ENCODE measurements around the gene GRIN2A.

Gene GRIN2A

DNA sequence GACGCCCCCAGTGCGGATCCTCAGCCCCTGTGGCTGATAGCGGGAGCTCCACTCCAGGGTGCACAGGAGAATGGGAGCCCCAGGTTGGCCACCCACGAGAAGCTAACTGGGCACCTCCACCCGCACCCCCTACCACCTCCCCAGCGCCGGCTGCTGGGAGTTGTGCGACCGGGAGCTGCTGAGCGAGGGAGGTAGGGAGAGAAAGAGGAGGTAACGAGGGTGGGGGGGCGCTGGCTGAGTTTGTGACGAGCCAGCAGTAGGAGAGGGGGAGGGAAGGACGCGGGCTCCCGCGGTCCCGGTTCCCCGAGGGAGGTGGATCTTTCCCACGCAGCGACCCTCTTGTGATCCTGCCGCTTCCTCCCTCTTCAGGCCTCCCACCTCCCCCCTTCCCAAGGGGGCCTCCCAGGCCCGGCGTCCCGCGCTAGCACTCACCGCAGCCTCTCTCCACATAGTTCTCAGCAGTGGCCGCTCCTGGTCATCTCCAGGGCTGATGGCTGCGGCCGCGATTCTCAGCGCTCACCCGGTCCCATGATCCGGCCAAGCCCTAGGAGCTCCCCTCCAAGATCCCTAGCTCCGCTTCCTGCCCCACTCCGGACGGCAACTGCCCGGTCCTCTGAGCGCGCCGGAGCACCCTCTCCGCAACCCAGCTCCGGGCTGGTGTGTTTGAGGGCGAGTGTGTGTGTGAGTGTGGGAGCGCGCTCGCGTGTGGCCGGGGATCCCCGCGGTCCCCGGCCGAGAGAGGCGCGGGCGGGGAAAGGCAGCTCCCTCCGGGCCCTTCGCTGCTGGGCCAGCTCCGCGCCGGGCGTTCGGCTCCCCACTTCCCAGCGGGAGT lies at the start of gene GRIN2A:
Gene GRIN2A (minus strand): TSS at position 207 of the 832 bp plus-strand sequence. CDS start 2,017 bp downstream, outside the sequence.
- no peak for DNase-seq (ENCODE audit: low read depth in 4 of 4, low spot score in 1 of 4)

DNA sequence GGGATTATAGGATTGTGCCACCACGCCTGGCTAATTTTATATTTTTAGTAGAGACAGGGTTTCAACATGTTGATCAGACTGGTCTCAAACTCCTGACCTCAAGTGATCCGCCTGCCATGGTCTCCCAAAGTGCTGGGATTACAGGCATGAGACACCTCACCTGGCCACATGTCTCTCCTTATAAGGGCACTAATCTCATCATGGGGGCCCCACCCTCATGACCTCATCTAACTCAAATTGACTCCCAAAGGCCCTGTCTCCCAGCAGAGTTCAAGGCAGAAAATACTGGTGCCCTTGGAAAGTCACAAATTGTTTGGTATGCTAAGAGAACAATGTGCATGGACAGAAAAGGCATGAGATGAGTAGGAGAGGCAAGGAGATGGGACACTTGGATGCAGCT lies 49.3 kb upstream of the GRIN2A start:
- DNase-seq (ENCODE audit: low read depth in 4 of 4, low spot score in 1 of 4), result no peak

DNA sequence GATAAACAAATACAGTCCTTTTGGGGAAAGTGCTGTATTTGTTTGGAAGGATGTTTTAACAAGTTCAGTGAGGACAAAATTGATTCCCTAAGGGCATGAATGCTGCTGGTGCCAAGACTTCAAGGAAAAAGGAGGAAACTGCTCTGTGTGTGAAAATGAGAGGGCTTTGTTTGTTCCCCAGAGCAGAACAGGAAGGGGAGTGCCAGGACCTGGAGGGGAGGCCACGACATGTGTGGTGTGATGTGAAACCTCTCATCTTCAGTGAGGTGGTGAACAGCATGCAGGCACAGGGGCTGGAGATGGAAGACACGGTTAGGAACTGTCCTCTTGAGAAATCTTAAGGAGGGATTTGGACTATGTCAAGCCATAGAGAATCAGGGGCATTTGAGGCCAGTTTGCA lies 46.6 kb upstream of the GRIN2A start:
- DNase-seq (ENCODE audit: low read depth in 4 of 4, low spot score in 1 of 4), result no peak

DNA sequence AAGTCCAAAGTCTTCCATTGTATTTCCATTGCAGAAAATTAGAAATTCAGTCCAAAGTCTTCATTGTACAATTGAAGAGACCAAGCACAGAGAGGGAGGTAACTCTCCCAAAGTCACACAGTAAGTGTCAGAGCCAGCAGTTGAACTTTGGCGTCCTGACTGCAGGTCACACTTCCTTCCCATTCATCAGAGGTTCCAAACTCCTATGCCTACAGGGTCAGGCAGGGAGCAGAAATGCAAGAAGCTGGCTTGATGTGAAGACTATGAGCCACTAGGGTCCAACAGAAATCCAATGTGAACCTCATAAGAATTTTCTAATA lies 44.7 kb upstream of the GRIN2A start:
- DNase-seq (ENCODE audit: low read depth in 4 of 4, low spot score in 1 of 4), result no peak

DNA sequence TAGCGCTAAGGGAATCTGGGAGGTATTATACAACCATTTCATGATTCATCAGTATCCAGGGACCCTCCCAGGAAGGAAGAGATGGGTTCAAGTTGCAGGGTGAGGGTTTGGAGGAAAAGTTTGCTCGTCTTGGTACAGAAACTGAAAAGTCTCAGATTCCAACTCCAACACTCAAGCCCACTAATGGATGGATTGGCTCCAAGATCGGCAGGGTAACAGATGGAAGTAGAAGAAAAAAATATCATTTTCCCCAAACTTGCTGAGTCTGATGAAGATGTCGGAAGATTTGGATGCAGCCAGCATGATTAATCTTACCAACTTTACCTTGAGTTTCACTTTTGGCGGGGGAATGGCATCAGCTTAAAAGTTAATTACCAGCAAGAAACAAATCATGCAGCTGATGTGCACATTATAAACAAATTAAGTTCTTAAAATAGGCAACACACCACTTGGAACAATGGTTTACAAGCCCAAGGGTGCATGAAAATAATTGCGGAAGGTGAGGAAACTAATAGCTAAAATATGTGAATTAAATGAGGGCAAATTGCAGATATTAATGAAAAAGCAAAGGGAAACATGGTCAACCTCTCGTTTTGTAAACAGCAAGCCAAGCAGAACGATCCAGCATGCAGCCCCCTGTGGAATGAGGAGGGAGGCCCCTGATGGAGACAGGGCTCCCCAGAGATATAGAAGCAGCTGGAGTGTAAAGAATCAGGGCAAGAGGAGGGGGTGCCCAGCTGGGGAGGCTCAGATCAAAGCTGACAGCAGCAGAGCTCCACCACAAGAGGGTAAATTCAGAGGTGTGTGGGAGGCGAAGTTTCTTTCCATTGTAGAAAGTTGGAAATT lies 44.1 kb upstream of the GRIN2A start:
- no peak for DNase-seq (ENCODE audit: low read depth in 4 of 4, low spot score in 1 of 4)

DNA sequence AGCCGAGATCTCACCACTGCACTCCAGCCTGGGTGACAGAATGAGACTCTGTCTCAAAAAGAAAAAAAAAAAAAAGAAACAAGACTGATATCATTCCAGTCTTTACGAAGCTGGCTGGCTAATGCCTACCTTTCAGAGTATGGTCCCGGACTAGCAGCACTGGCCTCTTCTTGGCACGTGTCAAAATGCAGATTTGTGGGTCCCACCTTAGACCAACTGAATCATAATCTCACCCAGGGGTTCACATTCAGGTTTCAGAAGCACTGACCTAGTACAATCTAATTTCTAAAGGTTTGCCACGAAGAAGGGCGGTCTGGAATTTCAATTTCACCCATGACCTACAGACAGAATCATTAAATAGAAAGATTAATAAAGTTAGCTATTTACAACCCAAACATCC lies 43.4 kb upstream of the GRIN2A start:
- no peak for DNase-seq (ENCODE audit: low read depth in 4 of 4, low spot score in 1 of 4)

DNA sequence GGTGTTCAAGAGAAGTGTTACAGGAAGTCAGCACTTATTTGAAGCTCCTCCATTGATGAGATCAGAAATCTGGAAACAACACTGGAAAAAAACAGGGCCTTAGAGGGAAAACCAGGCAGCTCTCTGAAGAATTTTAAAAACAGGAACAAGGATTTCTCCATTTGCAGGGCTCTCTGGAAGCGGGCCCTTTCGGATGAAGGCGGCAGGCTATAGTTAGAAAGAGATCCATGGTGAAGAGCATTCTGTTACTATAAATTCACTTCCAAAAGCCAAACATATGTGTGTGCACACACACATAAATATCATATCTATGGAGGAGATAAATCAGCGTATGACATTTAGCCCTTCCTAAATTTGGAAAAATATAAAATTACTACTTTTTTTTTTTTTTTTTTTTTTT lies 42.6 kb upstream of the GRIN2A start:
- DNase-seq (ENCODE audit: low read depth in 4 of 4, low spot score in 1 of 4), result no peak

DNA sequence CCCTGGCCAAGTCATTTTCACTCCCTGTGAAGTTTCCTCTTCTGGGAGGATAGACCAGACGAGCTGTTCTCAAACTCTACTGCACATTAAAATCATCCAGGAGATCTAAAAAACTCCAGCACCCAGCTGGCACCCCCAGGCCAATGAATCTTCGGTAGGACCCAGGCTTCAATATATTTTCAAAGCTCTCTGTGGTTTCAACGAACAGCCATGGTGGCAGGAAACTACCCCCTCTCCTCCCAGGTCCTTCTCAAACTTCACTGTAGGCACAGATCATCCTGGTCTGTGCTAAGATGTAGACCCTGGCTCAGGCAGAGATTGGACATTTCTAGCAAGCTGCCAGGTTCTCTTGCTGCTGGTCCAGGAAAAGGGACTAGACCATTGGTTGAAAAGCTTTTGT lies 38.7 kb upstream of the GRIN2A start:
- no peak for DNase-seq (ENCODE audit: low read depth in 4 of 4, low spot score in 1 of 4)

DNA sequence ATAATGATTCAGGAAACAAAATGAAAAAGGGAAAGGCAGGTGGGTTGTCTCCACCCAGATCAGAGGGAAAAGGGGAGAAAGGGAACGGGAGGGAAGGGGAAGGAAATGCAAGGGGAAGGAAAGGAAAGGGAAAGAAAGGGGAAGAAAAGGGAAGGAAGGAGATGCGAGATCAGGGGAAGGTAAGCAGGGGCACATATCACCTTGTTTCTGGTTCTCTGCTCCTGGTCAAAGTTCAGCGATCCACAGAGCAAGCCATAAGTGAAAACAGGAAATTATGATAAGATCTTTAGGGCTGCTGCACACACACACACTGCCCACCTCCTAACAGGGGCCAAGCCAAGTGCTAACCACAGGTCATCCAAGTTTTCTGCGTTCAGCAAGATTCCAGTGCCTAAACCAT lies 37.5 kb upstream of the GRIN2A start:
- no peak for DNase-seq (ENCODE audit: low read depth in 4 of 4, low spot score in 1 of 4)

DNA sequence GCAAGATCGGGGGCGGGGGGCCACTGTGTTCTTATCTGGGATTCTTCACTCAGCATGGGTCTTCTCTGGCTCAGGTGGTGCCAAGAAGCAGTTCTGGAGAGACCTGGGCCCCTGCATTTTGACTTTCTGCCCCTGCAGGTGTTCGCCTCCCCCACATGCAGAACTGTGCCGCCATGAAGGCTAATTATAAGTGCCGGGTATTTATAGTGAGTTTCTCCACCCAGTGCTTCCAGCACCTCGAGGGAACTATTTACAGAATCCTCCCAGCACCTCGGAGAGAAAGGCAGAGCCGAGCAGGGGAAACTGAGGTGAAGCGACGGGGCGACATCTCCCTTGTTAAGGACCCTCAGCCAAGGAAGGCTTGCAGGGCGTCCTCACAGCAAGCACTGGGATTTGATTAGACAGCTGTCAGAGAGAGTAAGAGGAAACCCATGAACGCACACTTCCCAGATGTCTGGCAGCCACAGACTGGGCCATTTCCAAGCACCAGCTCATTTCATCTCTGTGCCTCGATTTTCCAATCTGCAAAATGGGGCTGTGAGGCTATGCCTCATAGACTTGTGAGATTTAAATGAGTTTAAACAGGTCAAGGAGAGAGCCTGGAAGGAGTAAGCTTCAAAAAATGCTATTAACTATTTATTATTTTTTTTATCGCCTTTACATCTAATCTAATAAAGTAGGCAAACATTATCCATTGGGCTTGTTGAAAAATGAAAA lies 36.4 kb upstream of the GRIN2A start:
- DNase-seq (ENCODE audit: low read depth in 4 of 4, low spot score in 1 of 4), result no peak

DNA sequence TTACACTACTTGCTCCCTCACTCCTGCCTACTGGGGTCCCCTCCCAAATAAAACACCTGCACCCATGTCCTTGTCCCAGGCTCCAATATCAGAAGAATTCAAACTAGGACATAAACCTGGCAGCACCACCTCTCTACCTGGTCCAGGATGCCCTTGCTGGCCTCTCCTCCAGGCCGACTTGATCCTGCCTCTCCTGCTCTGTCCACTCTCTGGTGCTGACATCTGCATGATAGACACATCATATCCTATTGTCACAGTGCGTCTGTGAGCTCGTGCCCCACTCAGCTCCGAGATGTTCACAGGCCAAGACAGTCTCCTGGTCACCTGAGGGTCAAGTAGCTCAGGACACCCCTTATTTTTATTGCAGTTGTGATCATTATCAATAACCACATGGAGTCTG lies 31.5 kb upstream of the GRIN2A start:
- no peak for DNase-seq (ENCODE audit: low read depth in 4 of 4, low spot score in 1 of 4)

DNA sequence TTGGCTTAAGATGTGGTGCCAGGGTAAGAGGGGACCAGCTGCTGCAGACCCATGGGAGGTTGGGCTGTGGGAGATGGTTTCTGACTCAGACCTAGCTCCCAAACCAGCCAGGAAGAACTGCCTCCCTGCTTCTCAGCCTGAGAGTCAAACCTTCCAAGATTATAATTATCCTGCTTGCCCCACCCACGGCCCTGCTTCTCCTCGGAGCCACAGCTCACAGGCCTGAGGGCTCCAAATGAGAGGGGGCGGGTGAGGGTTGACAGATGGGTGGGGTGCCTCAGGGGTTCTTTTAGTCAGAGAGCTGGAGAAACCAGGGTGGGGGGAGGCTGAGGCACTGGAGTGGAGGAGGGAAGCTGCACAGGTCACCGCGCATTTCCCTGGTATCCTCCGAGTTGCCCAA lies 28.7 kb upstream of the GRIN2A start:
- DNase-seq (ENCODE audit: low read depth in 4 of 4, low spot score in 1 of 4), result no peak

DNA sequence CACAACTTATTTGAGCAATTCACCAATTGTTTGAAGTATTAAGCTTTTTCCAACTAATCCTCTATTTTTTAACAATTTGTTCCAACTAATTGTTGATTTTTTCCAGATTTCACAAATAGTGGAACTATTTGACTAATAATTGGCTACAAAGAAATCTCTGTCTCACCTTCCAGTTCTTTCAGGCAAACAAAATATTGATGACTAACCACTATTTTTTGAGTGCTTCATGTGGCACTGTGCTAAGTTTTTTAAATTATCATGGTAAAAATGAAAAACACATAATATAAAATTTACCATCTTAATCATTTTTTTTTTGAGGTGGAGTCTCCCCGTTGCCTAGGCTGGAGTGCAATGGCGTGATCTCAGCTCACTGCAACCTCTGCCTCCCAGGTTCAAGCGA lies 24.6 kb upstream of the GRIN2A start:
- no peak for DNase-seq (ENCODE audit: low read depth in 4 of 4, low spot score in 1 of 4)

DNA sequence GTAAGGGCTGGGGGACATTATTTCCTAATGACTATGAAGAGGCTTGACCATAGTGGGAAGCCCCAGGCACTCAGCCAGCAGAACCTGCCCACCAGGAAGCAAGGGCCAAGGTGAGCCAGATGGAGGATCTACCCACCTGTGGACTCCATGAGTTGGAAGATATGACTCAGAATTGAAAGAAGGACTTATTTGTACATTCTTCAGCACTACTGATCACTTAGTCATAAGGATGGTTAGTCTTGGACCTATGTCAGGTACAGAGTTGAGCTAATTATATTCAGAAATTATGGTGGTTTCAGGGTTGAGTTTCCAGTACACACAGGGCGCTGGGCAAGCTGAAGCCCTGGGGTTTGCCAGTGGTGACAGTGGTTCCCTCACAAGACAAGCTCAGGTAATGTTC lies 24.0 kb upstream of the GRIN2A start:
- no peak for DNase-seq (ENCODE audit: low read depth in 4 of 4, low spot score in 1 of 4)

DNA sequence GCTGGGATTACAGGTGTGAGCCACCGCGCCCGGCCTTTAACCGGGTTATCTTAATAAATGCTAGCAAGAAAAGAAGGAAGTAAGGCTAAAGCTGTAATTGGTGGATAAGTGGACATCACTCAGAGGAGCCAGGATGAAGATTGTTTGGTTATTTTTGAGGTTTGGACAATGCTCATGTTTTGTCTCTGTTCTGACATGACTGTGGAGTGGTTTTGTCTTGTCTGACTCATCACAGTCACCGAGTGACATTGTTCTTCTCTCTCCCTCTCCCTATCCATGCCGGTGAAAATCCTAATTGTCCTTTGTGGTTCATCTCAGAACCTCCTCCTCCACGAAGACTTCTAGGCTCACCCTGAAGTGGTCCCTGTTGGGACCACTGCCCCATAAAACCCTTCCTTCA lies 23.5 kb upstream of the GRIN2A start:
- DNase-seq (ENCODE audit: low read depth in 4 of 4, low spot score in 1 of 4), result no peak

DNA sequence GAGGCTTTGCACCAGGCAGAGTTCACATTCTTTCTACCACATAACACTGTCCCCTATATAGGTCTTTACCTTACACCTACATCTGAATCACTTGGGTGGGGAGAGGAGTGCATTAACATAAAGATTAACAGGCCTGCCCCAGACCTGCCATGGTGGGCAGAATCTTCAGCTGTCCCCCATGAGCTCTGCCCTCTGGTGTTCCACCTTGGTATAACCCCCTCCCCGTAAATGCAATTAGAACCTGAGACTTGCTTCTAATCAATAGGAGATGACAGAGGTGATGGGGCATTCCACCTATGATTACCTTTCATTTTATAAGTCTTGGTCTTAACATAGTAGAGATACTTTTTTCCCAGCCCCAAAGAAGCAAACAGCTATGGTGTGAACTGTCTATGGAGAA lies 20.4 kb upstream of the GRIN2A start:
- DNase-seq (ENCODE audit: low read depth in 4 of 4, low spot score in 1 of 4), result no peak

DNA sequence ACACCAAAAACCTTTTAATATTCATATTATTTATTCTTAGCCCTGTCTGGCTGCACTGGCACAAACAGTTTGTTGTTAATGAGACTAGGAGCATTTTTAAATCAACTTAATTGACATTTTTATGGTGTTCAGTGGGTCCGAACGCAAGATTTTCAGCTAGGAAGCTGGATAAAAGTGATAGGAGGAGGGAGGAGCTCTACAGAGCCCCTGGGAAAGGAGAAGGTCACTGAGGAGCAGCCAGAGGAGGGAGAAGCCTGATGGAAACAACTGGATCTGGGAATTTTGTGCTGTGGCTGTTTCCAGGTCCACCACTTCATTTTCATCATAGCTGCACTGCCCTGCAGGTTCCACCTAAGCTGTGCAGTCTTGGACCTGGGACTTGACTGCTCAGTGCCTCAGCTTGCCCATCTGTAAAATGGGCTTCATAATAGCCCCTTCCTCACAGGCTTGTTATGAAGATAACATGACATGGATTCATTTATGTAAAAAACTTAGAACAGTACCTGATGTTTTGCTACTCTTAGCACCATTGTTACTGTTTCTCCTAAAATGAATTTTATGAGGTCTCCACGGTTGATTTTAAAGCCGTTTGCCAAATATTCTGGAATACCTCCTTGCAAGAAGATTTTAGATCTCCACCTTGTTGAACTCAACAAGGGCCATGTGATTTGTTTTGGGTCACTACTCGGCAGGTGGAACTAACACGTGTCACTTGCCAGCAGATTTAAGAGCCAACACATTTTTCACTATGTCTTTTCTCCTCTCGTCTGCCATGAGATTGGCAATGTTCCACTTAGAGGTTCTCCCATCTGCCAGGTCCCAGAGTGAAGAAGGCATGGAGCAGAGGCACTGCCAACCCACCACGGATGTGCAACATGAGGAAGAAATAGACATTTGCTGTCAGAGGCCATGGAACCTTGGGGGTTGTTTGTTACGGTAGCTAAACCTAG lies 18.7 kb upstream of the GRIN2A start:
- no peak for DNase-seq (ENCODE audit: low read depth in 4 of 4, low spot score in 1 of 4)

DNA sequence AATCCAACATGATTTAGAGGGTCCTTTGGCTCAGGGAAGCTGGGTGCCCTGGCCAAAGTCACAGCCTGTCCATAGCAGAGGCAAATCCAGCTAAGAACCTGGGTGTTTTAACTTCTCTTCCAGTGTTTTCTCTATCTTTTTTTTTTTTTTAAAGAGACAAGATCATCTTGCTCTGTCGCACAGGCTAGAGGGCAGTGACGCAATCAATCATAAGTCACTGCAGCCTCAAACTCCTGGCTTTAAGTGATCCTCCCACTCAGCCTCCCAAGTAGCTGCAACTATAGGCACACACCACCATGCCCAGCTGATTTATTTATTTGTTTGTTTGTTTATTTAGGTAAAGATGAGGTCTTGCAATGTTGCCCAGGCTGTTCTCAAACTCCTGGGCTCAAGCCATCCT lies 14.8 kb upstream of the GRIN2A start:
- DNase-seq (ENCODE audit: low read depth in 4 of 4, low spot score in 1 of 4), result no peak

DNA sequence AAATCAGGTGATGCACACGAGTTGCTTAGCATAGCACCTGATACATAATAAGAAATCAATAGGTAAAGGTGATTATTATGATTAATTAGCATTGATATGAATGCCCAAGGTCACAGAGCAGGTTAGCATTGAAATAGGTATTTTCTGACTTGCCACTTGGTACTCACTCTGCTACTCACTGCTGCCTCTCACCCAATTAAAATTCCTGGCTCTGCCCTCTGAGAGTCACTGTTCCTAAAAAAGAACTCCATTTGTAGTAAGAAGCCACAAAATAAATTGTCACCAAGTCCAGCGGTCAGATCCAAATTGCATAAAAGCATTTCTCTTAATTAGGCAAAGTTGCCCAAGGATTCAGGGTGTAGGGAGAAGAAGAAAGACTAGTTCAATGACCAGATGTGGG lies 8.9 kb upstream of the GRIN2A start:
- DNase-seq (ENCODE audit: low read depth in 4 of 4, low spot score in 1 of 4), result no peak

DNA sequence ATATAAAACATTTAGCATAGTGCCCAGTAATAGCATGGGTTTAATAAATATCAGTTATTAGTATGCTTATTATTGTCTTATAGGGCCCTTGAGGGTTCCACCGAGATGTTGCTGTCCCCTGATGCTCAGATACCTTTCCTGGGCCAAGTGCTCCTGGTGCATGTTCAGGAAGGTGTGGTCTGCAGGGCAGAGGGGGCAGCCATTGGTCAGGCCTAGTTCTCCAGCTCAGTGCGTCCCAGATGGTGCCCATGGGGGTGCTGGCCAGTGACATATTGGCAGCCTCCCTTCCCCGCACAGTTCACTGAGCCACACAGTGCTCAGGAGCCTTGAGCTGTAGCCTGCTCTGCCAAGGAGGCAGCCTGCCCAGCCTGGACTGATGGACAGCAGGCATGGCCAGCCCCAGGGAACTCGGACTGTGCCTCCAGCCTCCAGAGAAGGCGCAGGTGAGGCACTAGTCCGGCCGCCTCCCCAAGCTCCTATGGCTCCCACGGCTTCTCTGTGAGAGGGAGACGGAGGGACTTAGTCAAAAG lies 7.7 kb upstream of the GRIN2A start:
- no peak for DNase-seq (ENCODE audit: low read depth in 4 of 4, low spot score in 1 of 4)

DNA sequence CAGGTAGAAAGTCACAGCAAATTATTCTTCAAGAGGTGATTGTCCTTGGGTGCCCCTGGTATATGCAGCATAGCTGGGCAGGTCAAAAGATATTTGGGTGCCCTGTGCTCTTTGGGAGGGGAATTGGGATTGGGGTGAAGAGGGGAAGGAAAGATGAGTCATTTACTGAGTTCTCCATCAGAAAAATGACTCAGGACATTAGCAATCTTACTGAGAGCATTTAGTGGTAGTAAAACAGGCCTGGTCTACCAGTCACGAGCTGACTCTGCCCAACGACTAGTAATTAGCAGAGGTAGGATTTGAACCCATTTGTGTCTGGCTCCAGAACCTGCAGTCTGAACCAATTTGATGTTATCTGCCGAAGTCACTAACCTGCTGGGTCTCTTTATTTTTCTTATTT lies 6.0 kb upstream of the GRIN2A start:
- DNase-seq (ENCODE audit: low read depth in 4 of 4, low spot score in 1 of 4), result no peak
